SH-SY5Y (cell line): ENCODE data around the gene COMMD4.

Experiments
- GATA2 ChIP-seq: IDR thresholded peaks from 2 replicates; pipeline ENCODE4 v1.6.1; 2011; ENCODE audit warnings: mild to moderate bottlenecking, low read depth, low read length
- GATA3 ChIP-seq: IDR thresholded peaks from 2 replicates; pipeline ENCODE4 v1.6.1; 2011; ENCODE audit warnings: low read depth, mild to moderate bottlenecking, low read length, moderate library complexity

DNA sequence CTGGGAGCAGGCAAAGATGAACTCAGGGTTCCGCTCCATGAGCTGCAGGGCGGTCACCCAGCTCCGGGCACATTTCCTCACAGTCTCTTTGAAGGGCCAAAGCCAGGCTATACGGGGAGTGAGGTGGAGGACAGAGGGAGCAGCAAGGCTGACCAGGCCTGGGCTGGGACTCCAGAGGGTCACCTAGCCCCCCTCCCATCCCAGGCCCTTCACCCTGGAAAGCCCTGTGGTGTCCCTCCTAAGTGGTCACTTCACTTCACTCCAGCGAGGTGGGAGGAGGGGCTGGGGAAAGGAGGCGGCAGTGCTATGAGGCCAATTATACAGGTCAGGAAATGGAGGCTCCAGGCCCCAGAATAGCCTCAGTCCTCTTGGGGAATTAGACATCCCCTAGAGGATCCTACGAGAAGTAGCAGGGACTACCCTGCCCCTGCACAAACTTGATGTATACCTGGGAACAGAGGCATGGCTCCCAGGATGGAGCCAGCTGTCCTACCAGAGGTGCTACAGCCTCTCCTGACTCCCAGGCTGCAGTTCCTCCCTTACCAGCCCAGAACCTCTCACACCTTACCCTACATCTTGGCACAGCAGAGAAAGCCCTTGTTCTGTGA lies 26.9 kb downstream of the COMMD4 start:
- TF ChIP-seq GATA2 (no peak), GATA3 (no peak)
